Measurements from ENCODE around the gene CFAP299. TPM values are rescaled to one million over a fixed set of nuclear protein-coding genes. Genes with fewer than 3 reads are reported as not detected.
"Not testable (repeated sequence)": the region's sequence is repeated elsewhere in the genome, so short reads cannot be mapped to it uniquely, and the experiment has no call there.

The CFAP299 gene
- total RNA-seq, 1 donor, result 12.7 TPM

- DNase-seq (ENCODE audit: low read depth), result no peak
- H3K4me3 ChIP-seq (ENCODE audit: low read depth, low read length), result no peak overlapping the region
- TF ChIP-seq CTCF (IDR thresholded peaks at IDR 0.05; ENCODE audit: insufficient read depth, low read length), result no peak
These were observed 310.5 kb downstream of the CFAP299 start for GRCh38 chr4:80646061-80646460.

- no peak overlapping the region for H3K4me3 ChIP-seq (ENCODE audit: low read depth, low read length)
- no peak for DNase-seq (ENCODE audit: low read depth)
- no peak for TF ChIP-seq CTCF (IDR thresholded peaks at IDR 0.05; ENCODE audit: insufficient read depth, low read length)
These were observed 320.1 kb downstream of the CFAP299 start for GRCh38 chr4:80655662-80656061.

- not testable (repeated sequence) for DNase-seq (ENCODE audit: low read depth); H3K4me3 ChIP-seq (ENCODE audit: low read depth, low read length)
These were observed 334.6 kb downstream of the CFAP299 start for GRCh38 chr4:80670118-80670517.

GRCh38 chr4:80678413-80678812 lies 342.9 kb downstream of the CFAP299 start:
- no peak overlapping the region for H3K4me3 ChIP-seq (ENCODE audit: low read depth, low read length)
- TF ChIP-seq CTCF (IDR thresholded peaks at IDR 0.05; ENCODE audit: insufficient read depth, low read length), result no peak

GRCh38 chr4:80680934-80681333 lies 345.4 kb downstream of the CFAP299 start:
- no peak for DNase-seq (ENCODE audit: low read depth)
- TF ChIP-seq CTCF (IDR thresholded peaks at IDR 0.05; ENCODE audit: insufficient read depth, low read length), result no peak

More at GRCh38 chr4:80678413-80678812, 342.9 kb downstream of the CFAP299 start:
- no peak for DNase-seq (ENCODE audit: low read depth)

GRCh38 chr4:80685214-80685613 lies 349.7 kb downstream of the CFAP299 start:
- TF ChIP-seq CTCF (IDR thresholded peaks at IDR 0.05; ENCODE audit: insufficient read depth, low read length), result no peak
- no peak for DNase-seq (ENCODE audit: low read depth)
- H3K4me3 ChIP-seq (ENCODE audit: low read depth, low read length), result no peak overlapping the region

More at GRCh38 chr4:80680934-80681333, 345.4 kb downstream of the CFAP299 start:
- no peak overlapping the region for H3K4me3 ChIP-seq (ENCODE audit: low read depth, low read length)

GRCh38 chr4:80687736-80688135 lies 352.2 kb downstream of the CFAP299 start:
- H3K4me3 ChIP-seq (ENCODE audit: low read depth, low read length); DNase-seq (ENCODE audit: low read depth): not testable (repeated sequence)

- no peak for TF ChIP-seq CTCF (IDR thresholded peaks at IDR 0.05; ENCODE audit: insufficient read depth, low read length)
- peak; percentile 7 for DNase-seq (ENCODE audit: low read depth)
- H3K4me3 ChIP-seq (ENCODE audit: low read depth, low read length), result no peak overlapping the region
These were observed 358.6 kb downstream of the CFAP299 start for GRCh38 chr4:80694171-80694570.
